KBM-7 (cell line): ENCODE data around the gene MRPL55.
A peak's percentile ranks its signal among the peaks of the same experiment; 100 is the strongest.

Source experiments
- DNase-seq: peaks from one replicate; pipeline ENCODE4 v3.0.0-alpha.2; 2015
- in situ Hi-C: fragments of 300-500 bp; cut with MboI; formaldehyde crosslinking; loops from 2 replicates; pipeline ENCODE4 v1.14.3; 2020; ENCODE audit warnings: low sequenced_read_pairs, low pct_unique_long_range_greater_than_20kb, mixed read lengths

The MRPL55 gene

GRCh38 chr1:228105270-228105995 lies 3.7 kb downstream of the MRPL55 start:
- in situ Hi-C loops = no loop called here

GRCh38 chr1:228104526-228105269 lies 4.4 kb downstream of the MRPL55 start:
- DNase-seq = no peak
- in situ Hi-C loops = no loop called here

More at GRCh38 chr1:228105270-228105995, 3.7 kb downstream of the MRPL55 start:
- DNase-seq = no peak

GRCh38 chr1:228102791-228103620 lies 6.1 kb downstream of the MRPL55 start, which contains the start of gene C1orf35:
TSS of gene C1orf35 (minus strand) at chr1:228103325. CDS start at chr1:228103227, 98 bp downstream.
- in situ Hi-C loops = no loop called here
- DNase-seq = peak; percentile 94

GRCh38 chr1:228101994-228102790 lies 6.9 kb downstream of the MRPL55 start:
- peak; percentile 65 for DNase-seq
- in situ Hi-C loops = no loop called here

GRCh38 chr1:228101614-228101993 lies 7.5 kb downstream of the MRPL55 start:
- in situ Hi-C loops = no loop called here
- DNase-seq = no peak

GRCh38 chr1:228100822-228101613 lies 8.1 kb downstream of the MRPL55 start:
- peak; percentile 21 for DNase-seq

GRCh38 chr1:228099331-228099732 lies 9.8 kb downstream of the MRPL55 start:
- in situ Hi-C loops = no loop called here
- DNase-seq = no peak

More at GRCh38 chr1:228100822-228101613, 8.1 kb downstream of the MRPL55 start:
- in situ Hi-C loops = no loop called here

- DNase-seq = no peak
- in situ Hi-C loops = no loop called here
These were observed 10.7 kb downstream of the MRPL55 start for GRCh38 chr1:228098323-228098931.

GRCh38 chr1:228097333-228098081 lies 11.6 kb downstream of the MRPL55 start:
- in situ Hi-C loops = no loop called here
- no peak for DNase-seq

GRCh38 chr1:228096416-228097332 lies 12.4 kb downstream of the MRPL55 start:
- DNase-seq = no peak
- in situ Hi-C loops = no loop called here

GRCh38 chr1:228095938-228096337 lies 13.2 kb downstream of the MRPL55 start:
- in situ Hi-C loops = no loop called here
- DNase-seq = no peak

- in situ Hi-C loops = no loop called here
- DNase-seq = no peak
These were observed 13.9 kb downstream of the MRPL55 start for GRCh38 chr1:228095161-228095560.

- in situ Hi-C loops = no loop called here
These were observed 14.6 kb downstream of the MRPL55 start for GRCh38 chr1:228094432-228095016.

GRCh38 chr1:228093050-228093906 lies 15.8 kb downstream of the MRPL55 start:
- in situ Hi-C loops = no loop called here
- no peak for DNase-seq

More at GRCh38 chr1:228094432-228095016, 14.6 kb downstream of the MRPL55 start:
- DNase-seq = no peak
